ENCODE measurements around the gene PDE3B.
"Not testable (repeated sequence)": the region's sequence is repeated elsewhere in the genome, so short reads cannot be mapped to it uniquely, and the experiment has no call there.

PDE3B gene

DNA sequence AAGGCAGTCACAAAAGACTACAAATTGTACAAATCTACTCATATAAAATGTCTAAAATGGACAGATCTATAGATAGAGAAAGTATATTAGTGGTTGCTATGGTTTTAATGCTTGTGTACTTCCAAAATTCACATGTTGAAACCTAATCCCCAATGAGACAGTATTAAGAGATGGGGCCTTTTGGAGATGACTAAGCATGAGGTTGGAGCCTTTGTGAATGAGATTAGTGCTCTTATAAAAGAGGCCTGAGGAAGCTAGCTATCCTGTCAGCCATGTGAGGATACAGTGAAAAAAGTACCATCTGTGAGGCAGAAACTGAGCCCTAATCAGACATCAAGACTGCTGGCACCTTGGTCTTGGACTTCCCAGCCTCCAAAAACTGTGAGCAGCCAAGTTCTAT, 165.9 kb downstream of the PDE3B start:
- DNase-seq (ENCODE audit: low read depth in 2 of 2) = no peak

DNA sequence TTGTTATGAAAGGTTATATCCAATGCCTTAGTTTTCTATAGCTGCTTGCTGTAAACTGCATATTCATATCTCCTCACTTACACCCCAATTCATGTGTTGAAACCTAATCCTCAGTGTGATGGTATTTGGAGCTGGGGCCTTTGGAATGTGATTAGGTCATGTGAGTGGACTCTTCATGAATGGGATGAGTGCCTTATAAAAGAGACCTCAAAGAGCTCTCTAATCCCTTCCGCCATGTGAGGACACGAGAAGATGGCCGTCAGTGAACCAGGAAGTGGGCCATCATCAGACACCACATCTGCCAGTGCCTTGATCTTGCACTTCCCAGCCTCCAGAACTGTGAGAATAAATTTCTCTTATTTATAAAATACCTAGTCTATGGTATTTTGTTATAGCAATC, 169.2 kb downstream of the PDE3B start:
- DNase-seq (ENCODE audit: low read depth in 2 of 2) = no peak

DNA sequence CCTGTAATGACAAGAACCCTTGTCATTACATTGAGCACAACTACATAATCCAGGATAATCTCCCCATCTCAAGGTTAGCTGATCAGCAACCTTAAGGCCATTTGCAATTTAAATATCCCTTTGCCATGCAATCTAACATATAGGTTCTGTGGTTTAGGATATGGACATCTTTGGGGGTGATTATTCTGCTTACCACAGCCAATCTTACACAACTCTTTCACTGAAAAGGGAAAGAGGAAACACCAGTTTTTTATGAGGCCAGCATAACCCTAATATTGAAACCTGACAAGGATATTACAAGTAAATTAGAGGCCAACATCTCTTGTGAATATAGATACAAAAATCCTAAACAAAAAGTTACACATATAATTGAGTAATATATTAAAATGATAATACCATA, 169.9 kb downstream of the PDE3B start:
- no peak for DNase-seq (ENCODE audit: low read depth in 2 of 2)

DNA sequence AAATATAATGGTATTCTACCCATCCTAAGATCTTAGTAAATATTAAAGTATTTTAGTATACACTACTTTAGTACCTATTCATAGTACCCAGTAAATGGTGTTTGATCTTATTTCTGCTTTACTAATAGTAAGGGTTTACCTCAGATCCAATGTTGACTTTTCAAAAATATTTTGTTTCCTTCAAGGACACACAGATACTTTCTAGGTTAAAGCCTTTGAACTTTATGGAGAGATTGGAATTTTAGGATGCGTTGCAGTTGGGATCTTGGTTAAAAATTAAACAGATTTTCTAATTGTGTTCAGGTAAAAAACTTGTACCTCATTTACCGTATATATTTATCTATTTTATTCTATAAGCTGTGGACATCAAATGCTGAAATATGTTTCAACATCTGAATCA, 175.2 kb downstream of the PDE3B start:
- no peak for DNase-seq (ENCODE audit: low read depth in 2 of 2)

DNA sequence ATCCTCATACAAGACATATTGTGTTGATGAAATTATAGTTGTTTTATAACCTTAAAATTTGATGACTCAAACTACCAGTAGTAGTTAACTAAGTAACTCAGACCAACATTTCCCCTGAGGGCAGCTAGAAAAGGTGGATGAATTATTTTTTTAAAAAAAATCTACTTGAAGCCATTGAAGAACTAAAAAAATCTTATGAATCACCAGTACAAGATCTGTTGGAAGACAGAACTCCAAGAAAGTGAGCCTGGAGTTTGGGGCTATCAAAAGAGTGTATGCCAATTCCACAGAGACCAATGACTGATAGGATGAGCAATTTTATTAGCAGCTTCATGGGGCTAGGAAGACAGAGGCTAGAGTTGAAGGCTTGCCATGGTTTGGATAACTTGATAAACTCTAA, 176.0 kb downstream of the PDE3B start:
- no peak for DNase-seq (ENCODE audit: low read depth in 2 of 2)

DNA sequence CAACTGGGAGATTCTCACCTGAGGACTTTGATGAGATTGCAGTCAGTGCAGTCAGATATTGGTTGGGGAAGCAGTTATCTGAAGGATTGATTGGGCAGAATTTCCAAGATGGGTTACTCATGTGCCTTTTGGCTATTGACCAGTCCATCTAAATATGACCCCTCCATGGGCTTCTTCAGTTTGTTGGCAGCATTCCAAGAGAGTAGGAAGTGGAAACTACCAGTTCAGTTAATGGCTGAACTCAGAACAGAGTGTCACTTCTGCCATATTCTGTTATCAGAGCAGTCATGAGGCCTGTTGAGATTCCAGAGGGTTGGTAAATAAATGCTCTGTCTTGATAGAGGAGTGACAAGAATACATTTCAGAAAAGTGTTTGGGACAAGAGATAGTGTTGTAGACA, 177.4 kb downstream of the PDE3B start:
- no peak for DNase-seq (ENCODE audit: low read depth in 2 of 2)

DNA sequence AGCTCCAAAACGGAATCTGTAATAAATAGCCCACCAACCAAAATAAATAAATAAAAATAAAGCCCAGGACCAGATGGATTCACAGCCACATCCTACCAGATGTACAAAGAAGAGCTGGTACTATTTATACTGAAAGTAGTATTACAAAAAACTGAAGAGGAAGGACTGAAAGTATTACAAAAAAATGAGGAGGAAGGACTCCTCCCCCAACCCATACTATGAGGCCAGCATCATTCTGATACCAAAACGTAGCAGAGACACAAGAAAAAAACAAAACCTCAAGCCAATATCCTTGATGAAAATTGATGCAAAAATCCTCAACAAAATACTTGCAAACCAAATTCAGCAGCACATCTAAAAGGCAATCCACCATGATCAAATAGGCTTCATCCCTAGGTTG, 183.0 kb downstream of the PDE3B start:
- DNase-seq (ENCODE audit: low read depth in 2 of 2) = no peak

DNA sequence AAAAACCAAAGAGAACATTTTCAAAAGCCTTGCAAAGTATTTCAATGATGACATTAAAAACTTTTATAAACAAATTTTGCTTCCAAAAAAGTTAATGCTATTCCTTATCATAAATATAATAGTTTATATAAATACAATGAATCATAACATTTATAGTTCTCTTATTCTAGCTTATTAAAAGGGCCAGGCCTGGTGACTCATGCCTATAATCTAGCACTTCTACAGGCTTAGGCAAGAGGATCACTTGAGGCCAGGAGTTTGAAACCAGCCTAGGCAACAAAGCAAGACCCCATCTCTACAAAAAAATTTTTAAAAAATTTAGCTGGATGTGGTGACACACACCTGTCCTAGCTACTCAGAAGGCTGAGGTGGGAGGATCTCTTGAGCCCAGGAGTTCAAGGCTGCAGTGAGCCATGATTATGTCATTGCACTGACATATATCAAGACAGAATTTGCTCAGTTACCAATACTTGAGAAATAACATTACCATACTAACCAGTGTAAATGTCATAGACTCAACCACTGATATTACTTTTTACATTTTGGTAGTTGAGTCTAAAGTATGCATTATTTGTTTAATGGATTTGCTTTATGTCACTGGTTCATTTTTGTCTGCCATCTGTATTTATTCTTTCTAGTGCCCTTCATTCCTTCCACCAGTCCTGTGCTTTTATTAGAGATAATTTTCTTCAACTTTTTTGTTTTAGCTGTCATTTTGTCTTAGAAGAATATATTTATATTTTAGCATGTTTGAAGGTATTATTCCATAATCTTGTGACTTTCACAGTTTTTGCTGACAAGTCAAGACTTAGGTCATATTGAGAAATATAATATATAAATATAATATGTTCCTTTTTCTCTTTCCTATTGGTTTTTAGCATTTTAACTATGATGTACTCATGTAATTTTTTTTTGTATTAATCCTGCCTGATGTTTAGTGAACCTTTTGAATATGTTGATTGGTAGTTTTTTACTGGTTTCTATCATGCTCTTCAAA, 192.2 kb downstream of the PDE3B start:
- DNase-seq (ENCODE audit: low read depth in 2 of 2) = no peak

DNA sequence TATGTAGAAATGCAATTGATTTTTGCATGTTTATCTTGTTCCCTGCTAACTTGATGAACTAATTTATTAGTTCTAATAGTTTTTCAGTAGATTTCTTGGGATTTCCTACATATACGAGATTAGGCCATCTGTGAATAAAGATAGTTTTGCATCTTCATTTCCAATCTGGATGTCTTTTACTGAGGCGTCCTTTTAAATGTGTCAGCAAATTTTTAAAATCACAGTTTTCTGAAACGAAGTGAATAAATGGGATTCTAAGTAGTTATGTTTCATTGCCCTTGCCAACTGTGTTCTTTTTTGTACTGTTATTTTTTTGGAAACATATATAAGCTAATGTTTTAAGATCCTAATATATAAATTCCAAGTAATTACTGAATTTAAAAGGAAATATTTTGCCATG, 198.4 kb downstream of the PDE3B start:
- no peak for DNase-seq (ENCODE audit: low read depth in 2 of 2)

DNA sequence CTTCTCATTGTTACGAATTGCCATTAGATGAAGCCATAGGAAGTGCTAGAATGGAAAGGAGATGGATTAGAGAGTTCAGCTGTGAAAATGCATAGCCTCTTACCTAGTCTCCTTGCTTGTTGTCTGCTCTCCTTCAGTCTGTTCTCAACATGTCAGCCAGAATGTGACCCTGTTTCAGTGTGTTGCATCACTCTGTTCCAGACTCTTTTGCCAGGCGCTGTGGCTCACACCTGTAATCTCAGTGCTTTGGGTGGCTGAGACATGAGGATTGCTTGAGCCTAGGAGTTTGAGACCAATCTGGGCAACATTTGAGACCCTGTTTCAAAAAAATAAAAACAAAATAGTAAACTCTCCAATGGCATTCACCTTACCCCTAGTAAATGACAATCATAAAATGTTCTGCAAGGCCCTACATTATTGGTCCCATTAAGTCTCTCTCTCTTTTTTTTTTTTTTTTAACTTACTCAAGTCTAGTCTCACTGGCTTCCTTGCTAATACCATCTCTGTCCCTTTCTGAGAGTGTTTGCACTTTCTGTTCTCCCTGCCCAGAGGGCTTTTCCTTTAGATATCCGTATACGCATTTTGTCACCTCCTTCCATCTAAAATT, 209.1 kb downstream of the PDE3B start:
- no peak for DNase-seq (ENCODE audit: low read depth in 2 of 2)

DNA sequence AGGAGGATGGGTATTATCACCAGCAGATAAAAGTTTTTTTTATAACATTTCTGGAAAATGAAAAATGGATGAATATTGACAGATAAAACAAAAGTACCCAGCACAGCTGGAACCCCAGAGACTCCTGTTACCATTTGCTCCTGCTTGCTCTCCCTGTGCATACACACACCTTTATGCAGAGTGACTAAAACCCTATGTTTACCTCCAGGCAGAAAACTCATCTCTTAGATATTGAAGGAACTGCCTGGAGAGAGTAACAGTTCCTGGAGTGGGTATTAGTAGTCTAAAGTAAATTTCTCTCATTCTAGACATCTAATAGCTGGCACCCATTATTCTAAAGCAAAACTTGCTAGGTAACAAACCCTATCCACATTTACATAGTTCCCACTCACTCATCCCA, 210.5 kb downstream of the PDE3B start:
- no peak for DNase-seq (ENCODE audit: low read depth in 2 of 2)

DNA sequence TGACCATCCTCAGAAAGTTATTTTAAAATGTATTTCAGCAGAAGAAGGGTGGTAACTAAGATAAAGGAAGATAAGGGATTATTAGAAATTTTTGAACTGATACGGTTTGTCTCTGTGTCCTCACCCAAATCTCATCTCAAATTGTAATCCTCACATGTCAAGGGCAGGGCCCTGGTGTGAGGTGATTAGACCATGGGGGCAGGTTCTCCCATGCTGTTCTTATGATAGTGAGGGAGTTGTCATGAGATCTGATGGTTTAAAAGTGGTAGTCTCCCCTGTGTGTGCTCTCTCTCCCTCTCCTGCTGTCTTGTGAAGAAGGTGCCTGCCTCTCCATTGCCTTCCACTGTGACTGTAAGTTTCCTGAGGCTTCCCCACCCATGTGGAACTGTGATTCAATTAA, 212.3 kb downstream of the PDE3B start:
- DNase-seq (ENCODE audit: low read depth in 2 of 2) = no peak

DNA sequence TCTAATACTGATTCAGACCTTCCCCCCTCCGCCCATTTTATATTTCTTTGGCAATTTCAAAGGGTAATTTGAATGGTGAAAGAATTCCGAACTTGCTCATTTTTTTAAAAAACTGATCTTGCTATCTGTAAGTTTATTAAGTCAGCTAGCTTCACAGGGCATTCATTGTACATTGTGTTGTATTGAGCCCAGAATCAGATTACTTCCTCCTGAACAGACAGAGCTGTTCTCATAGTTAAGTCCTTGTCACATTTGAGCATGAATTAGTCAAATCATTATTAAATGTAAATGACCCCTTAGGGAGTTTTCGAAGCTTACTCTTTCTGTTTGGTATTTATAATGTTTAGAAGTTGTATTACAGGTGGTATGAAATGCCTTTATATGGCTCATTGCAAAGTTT, 214.0 kb downstream of the PDE3B start:
- no peak for DNase-seq (ENCODE audit: low read depth in 2 of 2)

DNA sequence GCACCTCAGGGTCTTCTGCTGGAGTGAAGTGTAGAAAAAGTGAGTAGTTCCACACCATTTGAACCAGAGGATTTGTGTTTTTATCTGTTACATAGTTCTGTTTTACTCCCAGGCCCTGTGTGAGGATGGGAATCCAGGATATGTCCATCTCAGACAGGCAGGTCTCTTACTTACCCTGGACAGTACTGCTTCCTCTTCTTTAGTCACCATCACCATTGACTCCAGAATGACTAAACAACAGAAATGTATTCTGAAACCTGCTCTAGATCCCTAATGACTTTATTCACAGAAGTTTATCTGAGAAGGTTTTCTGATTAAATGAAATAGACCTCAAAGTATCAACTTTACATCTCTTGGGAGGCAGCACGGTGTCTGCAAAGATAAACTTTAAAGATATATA, 214.8 kb downstream of the PDE3B start:
- no peak for DNase-seq (ENCODE audit: low read depth in 2 of 2)

DNA sequence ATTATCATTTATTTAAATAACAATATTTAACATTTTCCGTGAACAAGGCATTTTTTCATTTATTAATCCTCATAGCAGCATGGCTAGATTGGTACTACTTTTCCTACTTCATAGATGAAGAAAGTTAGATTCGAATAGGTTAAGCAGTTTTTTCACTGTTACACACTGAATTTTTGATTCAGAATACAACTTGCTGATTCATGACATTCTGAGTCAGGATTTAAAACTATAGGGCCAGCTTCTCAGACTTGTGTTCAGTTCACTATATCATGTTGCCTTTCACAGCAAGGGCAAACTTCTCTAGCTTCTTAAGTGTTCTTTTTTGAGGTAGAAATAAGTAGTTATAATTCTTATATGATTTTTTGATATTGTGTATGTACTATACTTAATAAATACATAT, 216.9 kb downstream of the PDE3B start:
- DNase-seq (ENCODE audit: low read depth in 2 of 2) = no peak

DNA sequence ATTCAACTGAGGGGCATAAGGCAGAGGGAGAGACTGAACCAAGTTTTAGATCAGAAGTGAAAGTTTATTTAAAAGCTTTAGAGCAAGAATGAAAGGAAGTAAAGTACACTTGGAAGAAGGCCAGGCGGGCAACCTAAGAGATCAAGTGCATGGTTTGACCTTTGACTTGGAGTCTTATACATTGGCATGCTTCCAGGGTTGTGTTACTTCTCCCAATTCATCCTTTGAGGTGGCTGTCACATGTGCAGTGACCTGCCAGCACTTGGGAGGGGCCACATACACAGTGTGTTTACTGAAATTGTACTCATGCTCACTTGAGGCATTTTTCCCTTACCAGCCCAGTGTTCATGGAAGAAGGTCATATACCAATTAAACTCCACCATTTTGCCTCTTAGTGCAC, 218.1 kb downstream of the PDE3B start:
- no peak for DNase-seq (ENCODE audit: low read depth in 2 of 2)

DNA sequence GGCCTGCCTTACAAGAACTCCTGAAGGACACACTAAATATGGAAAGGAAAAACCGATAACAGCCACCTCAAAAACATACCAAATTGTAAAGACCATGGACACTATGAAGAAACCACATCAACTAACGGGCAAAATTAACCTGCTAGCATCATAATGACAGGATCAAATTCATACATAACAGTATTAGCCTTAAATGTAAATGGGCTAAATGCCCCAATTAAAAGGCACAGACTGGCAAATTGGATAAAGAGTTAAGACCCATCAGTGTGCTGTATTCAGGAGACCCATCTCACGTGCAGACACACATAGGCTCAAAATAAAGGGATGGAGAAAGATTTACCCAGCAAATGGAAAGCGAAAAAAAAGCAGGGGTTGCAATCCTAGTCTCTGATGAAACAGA, 220.2 kb downstream of the PDE3B start:
- DNase-seq (ENCODE audit: low read depth in 2 of 2) = not testable (repeated sequence)

DNA sequence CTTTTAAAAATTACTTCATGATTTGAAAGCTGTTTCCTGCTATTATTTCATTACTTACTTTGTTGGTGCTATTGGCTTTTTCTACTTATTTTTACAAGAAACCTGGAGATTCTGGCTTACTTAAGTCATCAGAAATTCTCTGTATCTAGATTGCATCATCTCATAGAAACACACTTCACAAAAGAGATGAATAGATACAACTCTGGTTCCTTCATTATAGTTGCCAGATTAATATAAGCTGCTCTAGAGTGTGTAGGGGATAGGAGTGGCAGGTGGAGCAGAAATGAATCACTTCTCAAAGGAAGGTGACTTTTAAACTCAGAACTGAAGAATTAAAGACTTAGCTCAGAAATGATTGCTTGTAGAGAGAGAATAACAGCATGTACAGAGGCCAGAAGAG, 228.4 kb downstream of the PDE3B start:
- no peak for DNase-seq (ENCODE audit: low read depth in 2 of 2)

DNA sequence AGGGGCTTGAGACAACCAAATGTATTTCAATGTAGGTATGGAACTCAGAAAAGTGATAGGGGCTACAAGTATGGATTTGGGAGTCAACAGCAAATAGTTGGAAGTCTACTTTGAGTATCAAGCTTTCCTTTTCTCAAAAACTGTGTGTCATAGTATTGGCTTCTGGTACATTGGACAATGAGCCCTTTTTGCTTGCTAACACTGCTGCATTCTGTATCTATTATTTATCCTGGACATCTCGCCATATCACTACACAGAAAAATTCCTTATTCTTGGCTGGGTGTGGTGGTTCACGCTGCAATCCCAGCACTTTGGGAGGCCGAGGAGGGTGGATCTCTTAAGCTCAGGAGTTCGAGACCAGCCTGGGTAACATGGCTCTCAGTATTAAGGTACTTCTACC, 230.0 kb downstream of the PDE3B start:
- no peak for DNase-seq (ENCODE audit: low read depth in 2 of 2)

DNA sequence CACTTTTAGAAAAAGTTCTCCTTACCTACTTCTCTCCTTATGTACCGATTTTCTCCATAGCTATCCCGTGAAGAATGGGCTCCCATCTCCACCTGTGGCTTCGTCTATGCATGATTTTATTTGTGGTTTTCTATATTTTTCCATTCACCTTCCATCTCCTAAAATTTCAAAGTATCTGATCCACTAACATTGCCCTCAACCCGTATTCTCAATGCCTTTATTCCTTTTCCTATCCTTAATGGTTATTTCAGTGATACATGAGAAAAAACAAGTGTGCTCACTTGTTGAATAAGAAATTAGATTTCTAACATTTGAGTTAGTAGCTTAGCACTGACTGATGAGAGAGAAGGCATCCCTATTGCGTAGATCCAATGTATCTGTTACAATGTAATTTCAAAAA, 231.6 kb downstream of the PDE3B start:
- DNase-seq (ENCODE audit: low read depth in 2 of 2) = no peak

DNA sequence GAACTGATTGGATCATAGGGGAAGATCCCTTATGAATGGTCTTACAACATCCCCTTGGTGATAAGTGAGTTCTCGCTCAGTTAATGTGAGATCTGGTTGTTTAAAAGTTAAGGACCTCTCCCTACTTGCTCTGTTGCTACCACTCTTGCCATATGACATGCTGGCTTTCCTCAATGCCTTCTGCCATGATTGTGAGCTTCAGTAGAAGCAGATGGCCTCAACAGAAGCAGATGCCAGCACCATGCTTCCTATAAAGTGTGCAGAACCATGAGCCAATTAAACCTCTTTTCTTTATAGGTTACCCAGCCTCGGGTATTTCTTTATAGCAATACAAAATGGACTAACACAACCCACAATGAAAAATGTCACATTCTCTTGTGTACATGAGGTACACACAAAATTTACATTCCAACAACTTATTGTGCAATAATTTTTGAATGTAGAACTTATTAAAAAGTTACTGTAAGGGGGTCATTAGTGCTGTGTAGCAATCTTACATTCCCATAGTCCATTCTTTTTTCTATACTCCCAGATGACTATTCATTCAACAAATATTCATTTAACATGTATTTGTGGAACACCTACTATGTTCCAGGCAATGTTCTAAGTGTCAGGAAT, 238.1 kb downstream of the PDE3B start:
- DNase-seq (ENCODE audit: low read depth in 2 of 2) = no peak

DNA sequence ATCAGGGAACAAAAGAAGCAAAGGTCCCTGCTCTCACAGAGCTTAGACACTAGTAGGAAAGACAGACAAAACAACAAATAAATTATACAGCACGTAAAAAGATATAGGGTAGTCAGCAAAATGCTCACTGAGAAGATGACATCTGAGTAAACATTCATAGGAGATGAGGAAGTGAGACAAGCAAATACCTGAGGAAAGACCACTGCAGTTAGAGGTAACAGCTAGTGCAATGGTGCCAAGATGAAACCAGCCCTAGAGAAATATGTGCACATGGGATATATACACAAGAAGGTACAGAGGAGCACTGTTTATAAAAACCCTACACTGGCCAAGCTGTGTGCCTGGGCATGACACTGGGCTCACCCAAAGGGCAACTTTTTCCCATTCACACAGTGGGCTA, 238.6 kb downstream of the PDE3B start:
- no peak for DNase-seq (ENCODE audit: low read depth in 2 of 2)

DNA sequence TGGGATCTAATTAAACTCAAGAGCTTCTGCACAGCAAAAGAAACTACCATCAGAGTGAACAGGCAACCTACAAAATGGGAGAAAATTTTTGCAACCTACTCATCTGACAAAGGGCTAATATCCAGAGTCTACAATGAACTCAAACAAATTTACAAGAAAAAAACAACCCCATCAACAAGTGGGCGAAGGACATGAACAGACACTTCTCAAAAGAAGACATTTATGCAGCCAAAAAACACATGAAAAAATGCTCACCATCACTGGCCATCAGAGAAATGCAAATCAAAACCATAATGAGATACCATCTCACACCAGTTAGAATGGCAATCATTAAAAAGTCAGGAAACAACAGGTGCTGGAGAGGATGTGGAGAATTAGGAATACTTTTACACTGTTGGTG, 240.1 kb downstream of the PDE3B start:
- not testable (repeated sequence) for DNase-seq (ENCODE audit: low read depth in 2 of 2)

Data from stimulated activated CD4-positive, alpha-beta T cell treated with anti-CD3 and anti-CD28 coated beads, Interleukin-1b, Interleukin-23, amount 100 ng/mL, for 1 hour (primary cell).